Activated T-cell treated with anti-CD3 and anti-CD28 coated beads for 24 hours (primary cell): Measurements from ENCODE around the gene HOXA4.

ENCODE experiments used
- DNase-seq: peaks from one replicate; pipeline ENCODE4 v3.0.0-alpha.2; 2020; ENCODE audit warnings: low read depth

Gene HOXA4

GRCh38 chr7:27104341-27105058 lies 26.1 kb downstream of the HOXA4 start:
- no peak for DNase-seq

- no peak for DNase-seq
Measured at GRCh38 chr7:27103489-27104226, 26.9 kb downstream of the HOXA4 start.

- no peak for DNase-seq
Measured at GRCh38 chr7:27102581-27103442, 27.7 kb downstream of the HOXA4 start, which contains the start of gene HOXA2. TSS of gene HOXA2 (minus strand) at chr7:27102683. CDS start at chr7:27102500, 183 bp downstream.

GRCh38 chr7:27101957-27102580 lies 28.5 kb downstream of the HOXA4 start:
- no peak for DNase-seq

GRCh38 chr7:27101171-27101956 lies 29.2 kb downstream of the HOXA4 start:
- DNase-seq: no peak

GRCh38 chr7:27100694-27101170 lies 29.8 kb downstream of the HOXA4 start:
- DNase-seq: no peak

GRCh38 chr7:27099453-27100370 lies 30.8 kb downstream of the HOXA4 start:
- no peak for DNase-seq

- no peak for DNase-seq
Measured at GRCh38 chr7:27098578-27099451, 31.7 kb downstream of the HOXA4 start.

- DNase-seq: no peak
Measured at GRCh38 chr7:27097686-27098577, 32.6 kb downstream of the HOXA4 start.

- no peak for DNase-seq
Measured at GRCh38 chr7:27096768-27097514, 33.6 kb downstream of the HOXA4 start.

- peak; percentile 63 for DNase-seq
Measured at GRCh38 chr7:27095897-27096767, 34.4 kb downstream of the HOXA4 start, which contains the start of gene HOXA1. TSS of gene HOXA1 (minus strand) at chr7:27096000. CDS start at chr7:27095912, 88 bp downstream.

- DNase-seq: no peak
Measured at GRCh38 chr7:27095050-27095896, 35.3 kb downstream of the HOXA4 start.

GRCh38 chr7:27094304-27095049 lies 36.1 kb downstream of the HOXA4 start:
- no peak for DNase-seq

GRCh38 chr7:27093184-27093895 lies 37.2 kb downstream of the HOXA4 start:
- no peak for DNase-seq
